RPMI8226 (cell line): ENCODE results near the gene L3MBTL4.
"Not testable (repeated sequence)": the region's sequence is repeated elsewhere in the genome, so short reads cannot be mapped to it uniquely, and the experiment has no call there.

ENCODE experiments used
- DNase-seq: peaks from one replicate; pipeline ENCODE4 v3.0.0-alpha.2; 2015

L3MBTL4 gene

GRCh38 chr18:6414723-6415417 lies at the start of gene L3MBTL4:
Gene L3MBTL4 (minus strand): TSS chr18:6414911. CDS start chr18:6311625, 103,286 bp downstream.
- DNase-seq: peak; percentile 32

GRCh38 chr18:6452194-6452593 lies 37.5 kb upstream of the L3MBTL4 start:
- no peak for DNase-seq

- DNase-seq: peak; percentile 10
Observed at GRCh38 chr18:6449213-6449612, 34.5 kb upstream of the L3MBTL4 start.

GRCh38 chr18:6444466-6445228 lies 29.9 kb upstream of the L3MBTL4 start:
- DNase-seq: no peak

GRCh38 chr18:6441200-6441599 lies 26.5 kb upstream of the L3MBTL4 start:
- DNase-seq: no peak

- no peak for DNase-seq
Observed at GRCh38 chr18:6437937-6438818, 23.5 kb upstream of the L3MBTL4 start.

- no peak for DNase-seq
Observed at GRCh38 chr18:6435731-6436130, 21.0 kb upstream of the L3MBTL4 start.

GRCh38 chr18:6434987-6435709 lies 20.4 kb upstream of the L3MBTL4 start:
- DNase-seq: no peak

- no peak for DNase-seq
Observed at GRCh38 chr18:6434481-6434880, 19.8 kb upstream of the L3MBTL4 start.

GRCh38 chr18:6431659-6432318 lies 17.1 kb upstream of the L3MBTL4 start:
- no peak for DNase-seq

- DNase-seq: no peak
Observed at GRCh38 chr18:6428851-6429395, 14.2 kb upstream of the L3MBTL4 start.

GRCh38 chr18:6427286-6427685 lies 12.6 kb upstream of the L3MBTL4 start:
- no peak for DNase-seq

GRCh38 chr18:6423289-6423688 lies 8.6 kb upstream of the L3MBTL4 start:
- DNase-seq: no peak

- DNase-seq: peak; percentile 78
Observed at GRCh38 chr18:6414118-6414722, 491 bp downstream of the L3MBTL4 start.

GRCh38 chr18:6413579-6414117 lies 1.1 kb downstream of the L3MBTL4 start:
- DNase-seq: no peak

GRCh38 chr18:6412933-6413472 lies 1.7 kb downstream of the L3MBTL4 start:
- DNase-seq: no peak

- DNase-seq: no peak
Observed at GRCh38 chr18:6411382-6411781, 3.3 kb downstream of the L3MBTL4 start.

- no peak for DNase-seq
Observed at GRCh38 chr18:6409933-6410332, 4.8 kb downstream of the L3MBTL4 start.

- DNase-seq: not testable (repeated sequence)
Observed at GRCh38 chr18:6408543-6408942, 6.2 kb downstream of the L3MBTL4 start.

- no peak for DNase-seq
Observed at GRCh38 chr18:6406910-6407470, 7.7 kb downstream of the L3MBTL4 start.
